Fibroblast of pulmonary artery (primary cell): ENCODE measurements around the gene MLH1.
A peak's percentile ranks its signal among the peaks of the same experiment; 100 is the strongest.

Experiments used
- DNase-seq: peaks from one replicate; pipeline ENCODE4 v3.0.0-alpha.2; 2010; ENCODE audit warnings: low read depth
- H3K4me3 ChIP-seq: replicated peaks from 2 replicates; pipeline ENCODE4 v1.5.1; 2011; ENCODE audit warnings: low read depth, mild to moderate bottlenecking, control low read depth, low read length, moderate library complexity
- TF ChIP-seq, protein P1 (sequence below): IDR thresholded peaks from 2 replicates; pipeline ENCODE4 v1.5.1; 2011; ENCODE audit warnings: mild to moderate bottlenecking, control low read depth, low read length, inconsistent platforms; ENCODE audit errors: missing control alignments

The MLH1 gene

GRCh38 chr3:36964331-36964730 is 29.0 kb upstream of the MLH1 start:
- no peak for DNase-seq
- TF ChIP-seq, protein P1, sequence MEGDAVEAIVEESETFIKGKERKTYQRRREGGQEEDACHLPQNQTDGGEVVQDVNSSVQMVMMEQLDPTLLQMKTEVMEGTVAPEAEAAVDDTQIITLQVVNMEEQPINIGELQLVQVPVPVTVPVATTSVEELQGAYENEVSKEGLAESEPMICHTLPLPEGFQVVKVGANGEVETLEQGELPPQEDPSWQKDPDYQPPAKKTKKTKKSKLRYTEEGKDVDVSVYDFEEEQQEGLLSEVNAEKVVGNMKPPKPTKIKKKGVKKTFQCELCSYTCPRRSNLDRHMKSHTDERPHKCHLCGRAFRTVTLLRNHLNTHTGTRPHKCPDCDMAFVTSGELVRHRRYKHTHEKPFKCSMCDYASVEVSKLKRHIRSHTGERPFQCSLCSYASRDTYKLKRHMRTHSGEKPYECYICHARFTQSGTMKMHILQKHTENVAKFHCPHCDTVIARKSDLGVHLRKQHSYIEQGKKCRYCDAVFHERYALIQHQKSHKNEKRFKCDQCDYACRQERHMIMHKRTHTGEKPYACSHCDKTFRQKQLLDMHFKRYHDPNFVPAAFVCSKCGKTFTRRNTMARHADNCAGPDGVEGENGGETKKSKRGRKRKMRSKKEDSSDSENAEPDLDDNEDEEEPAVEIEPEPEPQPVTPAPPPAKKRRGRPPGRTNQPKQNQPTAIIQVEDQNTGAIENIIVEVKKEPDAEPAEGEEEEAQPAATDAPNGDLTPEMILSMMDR, result no peak
- H3K4me3 ChIP-seq, result no peak overlapping the region

DNA sequence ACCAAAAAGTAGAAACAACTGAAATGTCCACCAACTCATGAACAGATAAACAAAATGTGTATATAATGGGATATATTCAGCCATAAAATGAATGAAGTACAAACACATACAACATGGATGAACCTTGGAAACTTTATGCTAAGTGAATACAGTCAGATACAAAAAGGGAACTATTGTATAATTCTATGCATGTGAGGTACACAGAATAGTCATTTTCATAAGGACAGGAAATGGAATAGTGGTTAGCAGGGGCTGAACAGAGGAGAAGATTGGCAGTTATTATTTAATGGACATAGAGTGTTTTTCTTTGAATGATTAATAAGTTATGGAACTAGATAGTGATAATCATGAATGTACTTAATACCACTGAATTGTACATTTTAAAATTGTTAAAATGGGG is 28.5 kb upstream of the MLH1 start:
- no peak overlapping the region for H3K4me3 ChIP-seq
- TF ChIP-seq, protein P1, result no peak
- DNase-seq, result no peak

- TF ChIP-seq, protein P1, result no peak
- no peak overlapping the region for H3K4me3 ChIP-seq
- no peak for DNase-seq
Observed at GRCh38 chr3:36965440-36965839, 27.9 kb upstream of the MLH1 start.

GRCh38 chr3:36969085-36969484 is 24.2 kb upstream of the MLH1 start:
- TF ChIP-seq, protein P1, result no peak
- no peak overlapping the region for H3K4me3 ChIP-seq
- DNase-seq, result no peak

- DNase-seq, result peak; percentile 55
- H3K4me3 ChIP-seq, result no peak overlapping the region
- TF ChIP-seq, protein P1, result no peak
Observed at GRCh38 chr3:36969540-36970432, 23.5 kb upstream of the MLH1 start.

- TF ChIP-seq, protein P1, result no peak
- H3K4me3 ChIP-seq, result no peak overlapping the region
Observed at GRCh38 chr3:36972163-36972562, 21.2 kb upstream of the MLH1 start.

GRCh38 chr3:36973139-36973538 is 20.2 kb upstream of the MLH1 start:
- DNase-seq, result no peak
- no peak overlapping the region for H3K4me3 ChIP-seq
- TF ChIP-seq, protein P1, result no peak

More at GRCh38 chr3:36972163-36972562, 21.2 kb upstream of the MLH1 start:
- no peak for DNase-seq
